Effector CD4-positive, alpha-beta T cell (primary cell): Measurements from ENCODE around the gene PARPBP.
"Not testable (repeated sequence)": the region's sequence is repeated elsewhere in the genome, so short reads cannot be mapped to it uniquely, and the experiment has no call there.

Source experiments
- DNase-seq: peaks from one replicate; pipeline ENCODE4 v3.0.0-alpha.2; 2020
- total RNA-seq: gene quantifications from one replicate; lab custom pipeline; 2026; lab: John Stamatoyannopoulos, UW

The PARPBP gene
- total RNA-seq = 5.1 reads per million, percentile 20 among the genes with 10 or more reads in this experiment

- DNase-seq = peak; percentile 91
Observed at GRCh38 chr12:102119674-102120563, at the start of gene PARPBP, which contains the start of gene NUP37. PARPBP (plus strand) TSS chr12:102120183; CDS start chr12:102123889, 3,706 bp downstream. NUP37 (minus strand) TSS chr12:102120114; CDS start chr12:102118518, 1,596 bp downstream.

DNA sequence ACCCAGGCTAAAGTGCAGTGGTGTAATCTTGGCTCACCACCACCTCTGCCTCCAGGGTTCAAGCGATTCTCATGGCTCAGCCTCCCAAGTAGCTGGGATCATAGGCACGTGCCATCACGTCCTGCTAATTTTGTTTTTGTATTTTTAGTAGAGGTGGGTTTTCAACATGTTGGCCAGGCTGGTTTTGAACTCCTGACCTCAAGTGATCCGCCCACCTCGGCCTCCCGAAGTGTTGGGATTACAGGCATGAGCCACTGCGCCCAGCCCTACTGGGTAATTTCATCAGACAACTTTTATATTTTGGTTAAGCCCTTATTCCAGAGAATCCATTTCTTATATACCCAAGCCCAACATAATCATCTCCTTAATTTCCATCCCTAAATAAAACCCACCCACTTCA is 47.9 kb upstream of the PARPBP start:
- not testable (repeated sequence) for DNase-seq

DNA sequence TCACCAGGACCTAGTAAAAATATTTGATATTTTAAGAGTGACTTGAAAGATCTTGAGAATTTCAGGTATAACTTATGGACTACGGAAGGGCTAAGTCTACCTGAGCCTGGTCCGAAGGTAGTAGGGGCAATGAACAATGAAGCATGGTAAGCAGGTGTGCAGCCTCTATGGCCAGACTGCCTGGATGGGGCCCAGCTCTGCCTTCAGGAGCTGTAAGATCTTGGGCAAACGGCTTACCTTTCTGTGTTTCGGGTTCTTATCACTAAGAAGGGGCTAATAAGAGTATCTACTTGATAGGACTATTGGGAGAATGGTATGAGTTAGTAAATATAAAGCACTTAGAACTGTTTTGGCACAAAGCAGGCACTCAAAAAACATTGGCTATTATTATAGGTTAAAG is 39.1 kb upstream of the PARPBP start:
- no peak for DNase-seq

DNA sequence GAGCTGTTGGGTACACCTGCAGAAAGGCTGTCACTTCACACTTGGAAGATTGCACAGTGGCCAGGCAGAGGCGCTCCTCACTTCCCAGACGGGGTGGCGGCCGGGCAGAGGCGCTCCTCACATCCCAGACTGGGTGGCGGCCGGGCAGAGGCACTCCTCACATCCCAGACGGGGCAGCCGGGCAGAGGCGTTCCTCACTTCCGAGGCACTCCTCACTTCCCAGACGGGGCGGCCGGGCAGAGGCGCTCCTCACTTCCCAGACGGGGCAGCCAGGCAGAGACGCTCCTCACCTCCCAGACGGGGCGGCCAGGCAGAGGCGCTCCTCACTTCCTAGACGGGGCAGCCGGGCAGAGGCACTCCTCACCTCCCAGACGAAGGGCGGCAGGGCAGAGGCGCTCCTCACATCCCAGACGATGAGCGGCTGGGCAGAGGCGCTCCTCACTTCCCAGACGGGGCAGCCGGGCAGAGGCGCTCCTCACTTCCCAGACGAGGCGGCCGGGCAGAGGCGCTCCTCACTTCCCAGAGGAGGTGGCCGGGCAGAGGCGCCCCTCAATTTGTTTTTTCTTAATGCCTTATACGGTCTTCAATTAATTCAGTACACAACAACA is 30.7 kb upstream of the PARPBP start:
- not testable (repeated sequence) for DNase-seq

DNA sequence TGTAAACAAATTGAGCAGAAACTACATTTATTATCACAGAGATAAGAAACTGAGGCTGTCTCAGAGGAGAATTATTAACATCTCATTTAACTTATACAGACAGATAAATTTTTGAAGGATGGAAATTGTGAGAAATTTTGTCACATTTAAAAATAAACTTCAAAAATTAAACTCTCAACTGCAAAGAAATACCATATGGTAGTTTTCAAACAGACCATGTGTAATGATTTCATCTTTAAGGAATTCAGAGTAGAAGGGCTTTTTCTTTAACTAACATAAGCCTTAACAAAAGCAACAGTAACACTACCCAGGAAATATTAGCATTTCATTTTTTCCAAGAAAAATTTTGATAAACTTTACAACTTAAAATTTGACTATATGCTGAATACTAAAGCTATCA is 26.7 kb upstream of the PARPBP start:
- DNase-seq = no peak

DNA sequence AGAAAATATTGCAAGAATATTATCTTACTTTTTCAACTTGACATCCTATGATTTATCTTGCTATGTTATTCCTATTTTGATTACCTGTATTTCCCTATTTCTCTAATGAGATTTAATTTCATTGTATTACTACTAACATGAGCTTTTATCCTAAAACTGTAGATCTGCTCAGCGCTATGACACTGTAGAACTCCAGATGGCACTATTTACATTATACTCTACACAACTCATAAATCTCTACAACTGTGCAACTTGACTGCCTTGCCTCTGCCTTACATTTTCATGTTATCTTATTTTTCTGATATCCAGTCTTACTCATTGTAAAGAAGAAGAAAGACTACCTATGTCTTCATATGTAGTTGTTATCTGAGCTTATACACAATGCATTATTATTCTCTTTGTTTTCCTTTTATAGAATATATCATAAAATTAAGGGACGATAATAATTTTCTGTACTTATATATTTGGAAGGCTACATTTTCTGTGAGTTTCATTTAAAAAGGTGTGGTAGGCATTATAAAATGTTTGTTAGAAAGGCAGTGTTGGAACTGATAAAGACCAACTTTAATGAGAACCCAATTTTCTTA is 24.2 kb upstream of the PARPBP start:
- no peak for DNase-seq

DNA sequence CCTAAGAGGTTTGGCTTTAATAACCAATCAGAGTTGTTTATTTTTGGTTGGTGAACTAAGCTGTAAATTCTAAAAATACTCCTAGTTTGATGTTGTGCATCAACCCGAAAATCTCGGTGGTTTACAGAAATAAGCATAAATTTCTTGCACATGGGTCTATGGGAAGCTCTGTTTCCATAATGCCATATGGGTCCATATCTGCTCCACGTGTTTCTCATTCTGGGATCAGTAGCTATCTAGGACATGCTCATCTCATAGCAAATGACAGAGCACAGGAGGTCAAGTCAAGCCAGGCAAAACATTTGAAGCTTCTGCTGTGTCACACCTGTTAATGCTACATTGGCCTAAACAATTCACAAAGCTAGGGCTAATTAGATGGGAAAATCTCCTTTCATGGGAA is 23.1 kb upstream of the PARPBP start:
- no peak for DNase-seq

GRCh38 chr12:102106905-102107304 is 13.1 kb upstream of the PARPBP start:
- no peak for DNase-seq

- no peak for DNase-seq
Observed at GRCh38 chr12:102107970-102108369, 12.0 kb upstream of the PARPBP start.

GRCh38 chr12:102110782-102111181 is 9.2 kb upstream of the PARPBP start:
- no peak for DNase-seq

- DNase-seq = no peak
Observed at GRCh38 chr12:102114212-102114611, 5.8 kb upstream of the PARPBP start.

DNA sequence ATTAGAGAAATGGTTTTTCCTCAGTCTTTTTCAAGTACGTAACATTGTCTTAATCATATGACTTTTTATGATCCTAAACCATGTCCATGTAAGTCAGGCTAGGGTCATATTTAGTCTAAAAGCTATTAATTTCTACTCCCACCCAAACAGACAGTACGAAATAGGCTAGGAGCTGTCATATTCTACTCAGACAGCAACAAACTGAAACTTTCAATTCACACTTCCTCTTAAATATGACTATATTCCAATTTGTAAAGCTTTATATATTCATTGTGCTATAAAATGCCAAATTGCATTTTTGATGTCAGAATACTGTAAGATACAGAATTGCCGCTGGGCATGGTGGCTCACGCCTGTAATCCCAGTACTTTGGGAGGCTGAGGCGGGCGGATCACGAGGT is 3.6 kb upstream of the PARPBP start:
- no peak for DNase-seq

DNA sequence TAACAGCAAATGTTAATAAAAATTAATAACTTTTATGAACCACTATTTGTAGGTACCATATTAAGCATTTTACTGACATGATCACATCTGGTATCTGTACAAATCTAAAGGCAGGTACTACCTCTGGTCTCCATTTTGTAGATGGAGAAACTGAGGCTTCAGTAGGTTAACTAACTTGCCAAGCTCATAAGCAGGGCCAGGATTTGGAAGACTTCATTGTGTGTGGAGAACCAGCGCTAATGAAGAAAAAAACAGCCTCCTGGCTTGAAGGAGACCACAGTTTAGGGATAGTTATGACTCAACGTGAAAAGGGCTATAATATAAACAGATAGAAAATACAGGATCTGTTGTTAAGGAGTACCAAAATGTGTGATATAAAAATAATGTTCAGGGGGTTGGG is 1.1 kb upstream of the PARPBP start:
- no peak for DNase-seq

GRCh38 chr12:102120564-102120873 is 536 bp downstream of the PARPBP start:
- DNase-seq = no peak

- DNase-seq = no peak
Observed at GRCh38 chr12:102120886-102121285, 903 bp downstream of the PARPBP start.

- not testable (repeated sequence) for DNase-seq
Observed at GRCh38 chr12:102121328-102121727, 1.3 kb downstream of the PARPBP start.

DNA sequence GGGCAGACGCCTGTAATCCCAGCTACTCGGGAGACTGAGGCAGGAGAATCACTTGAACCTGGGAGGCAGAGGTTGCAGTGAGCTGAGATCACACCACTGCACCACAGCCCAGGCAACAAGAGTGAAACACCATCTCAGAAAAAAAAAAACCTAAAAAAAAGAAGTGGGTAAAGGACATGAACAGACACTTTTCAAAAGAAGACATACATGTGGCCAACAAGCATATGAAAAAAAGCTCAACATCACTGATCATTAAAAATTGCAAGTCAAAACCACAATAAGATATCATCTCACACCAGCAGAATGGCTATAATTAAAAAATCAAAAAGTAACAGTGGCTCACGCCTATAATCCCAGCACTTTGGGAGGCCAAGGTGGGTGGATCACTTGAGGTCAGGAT is 10.7 kb downstream of the PARPBP start:
- not testable (repeated sequence) for DNase-seq

DNA sequence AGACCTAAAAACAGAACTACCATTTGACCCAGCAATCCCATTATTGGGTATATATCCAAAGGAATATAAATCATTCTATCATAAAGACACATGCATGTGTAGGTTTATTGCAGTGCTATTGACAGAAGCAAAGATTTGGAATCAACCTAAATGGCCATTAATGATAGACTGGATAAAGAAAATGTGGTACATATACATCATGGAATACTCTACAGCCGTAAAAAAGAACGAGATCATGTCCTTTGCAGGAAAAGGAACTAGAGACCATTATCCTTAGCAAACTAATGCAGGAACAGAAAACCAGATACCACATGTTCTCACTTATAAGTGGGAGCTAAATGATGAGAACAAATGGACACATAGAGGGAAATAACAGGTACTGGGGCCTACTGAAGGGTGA is 11.5 kb downstream of the PARPBP start:
- DNase-seq = not testable (repeated sequence)

GRCh38 chr12:102137619-102138018 is 17.6 kb downstream of the PARPBP start:
- DNase-seq = not testable (repeated sequence)

- DNase-seq = not testable (repeated sequence)
Observed at GRCh38 chr12:102142866-102143373, 22.9 kb downstream of the PARPBP start.

DNA sequence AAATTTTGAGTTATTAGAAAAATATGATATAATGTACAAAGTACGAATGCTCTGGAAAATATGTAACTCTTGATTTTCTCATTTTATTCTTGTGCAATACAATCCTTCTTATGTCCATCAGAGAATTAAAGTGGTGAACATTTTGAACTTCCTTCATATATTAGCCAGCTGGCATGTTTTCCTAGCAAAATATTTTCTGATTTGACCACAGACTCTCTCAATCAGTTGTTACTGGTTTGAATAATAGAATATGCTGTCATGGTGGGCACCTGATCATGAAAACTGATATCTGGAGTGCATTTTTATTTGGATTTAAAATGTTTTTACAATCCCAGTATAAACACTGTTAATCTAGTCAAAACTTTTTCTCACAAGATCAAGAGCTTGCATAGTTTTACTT is 24.2 kb downstream of the PARPBP start:
- no peak for DNase-seq

GRCh38 chr12:102147062-102147587 is 27.1 kb downstream of the PARPBP start:
- DNase-seq = not testable (repeated sequence)

- DNase-seq = not testable (repeated sequence)
Observed at GRCh38 chr12:102155206-102155605, 35.2 kb downstream of the PARPBP start.
